Measurements from ENCODE around the gene DHRSX.

DNA sequence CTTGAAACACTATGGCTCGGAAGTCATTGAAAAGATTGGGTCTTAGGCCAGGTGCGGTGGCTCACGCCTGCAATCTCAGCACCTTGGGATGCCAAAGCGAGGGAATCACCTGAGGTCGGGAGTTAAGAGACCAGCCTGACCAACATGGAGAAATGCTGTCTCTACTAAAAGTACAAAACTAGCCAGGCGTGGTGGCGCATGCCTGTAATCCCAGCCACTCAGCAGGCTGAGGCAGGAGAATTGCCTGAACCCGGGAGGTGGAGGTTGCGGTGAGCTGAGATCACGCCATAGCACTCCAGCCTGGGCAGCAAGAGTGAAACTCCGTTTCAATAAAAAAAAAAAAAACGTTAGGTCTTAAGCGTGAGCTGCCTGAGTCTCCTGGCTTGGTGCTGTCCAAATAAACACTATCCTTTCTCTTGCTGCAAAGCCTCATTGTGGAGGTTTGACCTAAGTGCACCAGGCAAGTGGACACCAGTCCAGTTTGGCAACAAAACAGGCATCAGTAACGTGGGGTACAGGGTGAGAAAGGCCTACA is 185.9 kb downstream of the DHRSX start:
- TF ChIP-seq CTCF (IDR thresholded peaks at IDR 0.05; ENCODE audit: poor library complexity, severe bottlenecking) (no peak), RAD21 (conservative IDR thresholded peaks at IDR 0.05) (no peak), POLR2AphosphoS5 (IDR thresholded peaks at IDR 0.05) (no peak), REST (IDR thresholded peaks at IDR 0.05; ENCODE audit: borderline replicate concordance) (no peak), EP300 (conservative IDR thresholded peaks at IDR 0.05; ENCODE audit: poor library complexity, severe bottlenecking) (no peak), EZH2 (IDR thresholded peaks at IDR 0.05; ENCODE audit: borderline replicate concordance, insufficient read depth, low read length, poor library complexity, severe bottlenecking) (no peak), MXI1 (conservative IDR thresholded peaks at IDR 0.05; ENCODE audit: poor library complexity, severe bottlenecking) (no peak), TAF1 (IDR thresholded peaks at IDR 0.05; ENCODE audit: low read depth) (no peak)

Measured in neural cell (in vitro differentiated cells).